ES-I3 (cell line): ENCODE data around the gene HOXA4.

Experiments
- H3K36me3 ChIP-seq: 2 replicates; pipeline ENCODE4 v1.6.1; 2013; ENCODE audit warnings: mild to moderate bottlenecking, low read length, control low read depth, moderate library complexity; ENCODE audit not compliant: insufficient read depth
- H3K4me1 ChIP-seq: 2 replicates; pipeline ENCODE4 v1.6.1; 2013; ENCODE audit warnings: mild to moderate bottlenecking, control low read depth, low read length; ENCODE audit not compliant: insufficient read depth
- H3K9ac ChIP-seq: 2 replicates; pipeline ENCODE4 v1.6.1; 2013; ENCODE audit warnings: low read depth, mild to moderate bottlenecking, low read length, moderate library complexity
- H3K9me3 ChIP-seq: 2 replicates; pipeline ENCODE4 v1.6.1; 2013; ENCODE audit warnings: mild to moderate bottlenecking, low read length, moderate library complexity; ENCODE audit not compliant: control insufficient read depth, insufficient read depth

The HOXA4 gene

GRCh38 chr7:27172823-27173510 is 42.4 kb upstream of the HOXA4 start:
- Histone ChIP-seq H3K36me3 (no peaks in the 10 kb centered on the region), H3K4me1 (peaks cover 6% of the 10 kb centered on the region; the same call in 1 of the 2 replicates), H3K9ac (peak overlapping the region; percentile 6; the same call in 1 of the 2 replicates), H3K9me3 (no peaks in the 10 kb centered on the region)

- Histone ChIP-seq H3K36me3 (no peaks in the 10 kb centered on the region), H3K4me1 (peaks cover 6% of the 10 kb centered on the region; the same call in 1 of the 2 replicates), H3K9me3 (no peaks in the 10 kb centered on the region), H3K9ac (no peak overlapping the region)
Measured at GRCh38 chr7:27172315-27172774, 41.8 kb upstream of the HOXA4 start.

- Histone ChIP-seq H3K9me3 (no peaks in the 10 kb centered on the region), H3K4me1 (peaks cover 7% of the 10 kb centered on the region; the same call in 1 of the 2 replicates), H3K9ac (no peak overlapping the region), H3K36me3 (no peaks in the 10 kb centered on the region)
Measured at GRCh38 chr7:27171637-27172314, 41.2 kb upstream of the HOXA4 start.

- Histone ChIP-seq H3K9ac (no peak overlapping the region), H3K4me1 (peaks cover 9% of the 10 kb centered on the region; the same call in 1 of the 2 replicates), H3K36me3 (no peaks in the 10 kb centered on the region), H3K9me3 (no peaks in the 10 kb centered on the region)
Measured at GRCh38 chr7:27171325-27171636, 40.7 kb upstream of the HOXA4 start.

- H3K4me1 ChIP-seq: peaks cover 9% of the 10 kb centered on the region; the same call in 1 of the 2 replicates
- no peaks in the 10 kb centered on the region for H3K36me3 ChIP-seq
- H3K9ac ChIP-seq: no peak overlapping the region
- H3K9me3 ChIP-seq: no peaks in the 10 kb centered on the region
Measured at GRCh38 chr7:27170426-27171324, 40.1 kb upstream of the HOXA4 start.

GRCh38 chr7:27169658-27170425 is 39.3 kb upstream of the HOXA4 start:
- Histone ChIP-seq H3K36me3 (no peaks in the 10 kb centered on the region), H3K9ac (peak overlapping the region; percentile 28), H3K4me1 (peaks cover 9% of the 10 kb centered on the region; the same call in 1 of the 2 replicates), H3K9me3 (no peaks in the 10 kb centered on the region)

GRCh38 chr7:27168265-27168947 is 37.8 kb upstream of the HOXA4 start:
- no peaks in the 10 kb centered on the region for H3K36me3 ChIP-seq
- no peak overlapping the region for H3K9ac ChIP-seq
- H3K4me1 ChIP-seq: peaks cover 9% of the 10 kb centered on the region; the same call in 1 of the 2 replicates
- no peaks in the 10 kb centered on the region for H3K9me3 ChIP-seq

GRCh38 chr7:27167916-27168264 is 37.3 kb upstream of the HOXA4 start:
- peaks cover 9% of the 10 kb centered on the region; the same call in 1 of the 2 replicates for H3K4me1 ChIP-seq
- H3K36me3 ChIP-seq: no peaks in the 10 kb centered on the region
- H3K9me3 ChIP-seq: no peaks in the 10 kb centered on the region
- H3K9ac ChIP-seq: no peak overlapping the region

GRCh38 chr7:27166531-27167505 is 36.3 kb upstream of the HOXA4 start:
- Histone ChIP-seq H3K9ac (no peak overlapping the region; the same call in 1 of the 2 replicates), H3K36me3 (no peaks in the 10 kb centered on the region)

GRCh38 chr7:27165996-27166530 is 35.5 kb upstream of the HOXA4 start:
- H3K36me3 ChIP-seq: no peaks in the 10 kb centered on the region
- 0 out of 2 replicates have a peak, but pooled peaks cover 3% of the 10 kb centered on the region for H3K4me1 ChIP-seq
- H3K9me3 ChIP-seq: no peaks in the 10 kb centered on the region
- no peak overlapping the region for H3K9ac ChIP-seq

More at GRCh38 chr7:27166531-27167505, 36.3 kb upstream of the HOXA4 start:
- Histone ChIP-seq H3K4me1 (peaks cover 7% of the 10 kb centered on the region; the same call in 1 of the 2 replicates), H3K9me3 (no peaks in the 10 kb centered on the region)

- Histone ChIP-seq H3K9ac (no peak within 1 kb of the TSS; the same call in 1 of the 2 replicates), H3K36me3 (no peaks in the 10 kb centered on the region), H3K9me3 (no peaks in the 10 kb centered on the region), H3K4me1 (0 out of 2 replicates have a peak, but pooled peaks cover 3% of the 10 kb centered on the region)
Measured at GRCh38 chr7:27165089-27165995, 34.8 kb upstream of the HOXA4 start, which contains the start of gene HOXA9. Gene HOXA9, minus strand, starts transcription at chr7:27165537. Its CDS starts 80 bp downstream, at chr7:27165457.
